GM12874 (cell line): ENCODE measurements around the gene PI16.

Experiments used
- TF ChIP-seq, protein P1 (sequence below): IDR thresholded peaks from 2 replicates; pipeline ENCODE4 v1.5.1; 2011; ENCODE audit warnings: low read depth, mild to moderate bottlenecking, control low read depth, low read length, moderate library complexity; ENCODE audit not compliant: insufficient read depth

PI16 gene

GRCh38 chr6:36955136-36955535, 598 bp downstream of the PI16 start:
- TF ChIP-seq, protein P1, sequence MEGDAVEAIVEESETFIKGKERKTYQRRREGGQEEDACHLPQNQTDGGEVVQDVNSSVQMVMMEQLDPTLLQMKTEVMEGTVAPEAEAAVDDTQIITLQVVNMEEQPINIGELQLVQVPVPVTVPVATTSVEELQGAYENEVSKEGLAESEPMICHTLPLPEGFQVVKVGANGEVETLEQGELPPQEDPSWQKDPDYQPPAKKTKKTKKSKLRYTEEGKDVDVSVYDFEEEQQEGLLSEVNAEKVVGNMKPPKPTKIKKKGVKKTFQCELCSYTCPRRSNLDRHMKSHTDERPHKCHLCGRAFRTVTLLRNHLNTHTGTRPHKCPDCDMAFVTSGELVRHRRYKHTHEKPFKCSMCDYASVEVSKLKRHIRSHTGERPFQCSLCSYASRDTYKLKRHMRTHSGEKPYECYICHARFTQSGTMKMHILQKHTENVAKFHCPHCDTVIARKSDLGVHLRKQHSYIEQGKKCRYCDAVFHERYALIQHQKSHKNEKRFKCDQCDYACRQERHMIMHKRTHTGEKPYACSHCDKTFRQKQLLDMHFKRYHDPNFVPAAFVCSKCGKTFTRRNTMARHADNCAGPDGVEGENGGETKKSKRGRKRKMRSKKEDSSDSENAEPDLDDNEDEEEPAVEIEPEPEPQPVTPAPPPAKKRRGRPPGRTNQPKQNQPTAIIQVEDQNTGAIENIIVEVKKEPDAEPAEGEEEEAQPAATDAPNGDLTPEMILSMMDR, result no peak

GRCh38 chr6:36955671-36956445, 1.3 kb downstream of the PI16 start:
- TF ChIP-seq, protein P1, result no peak

DNA sequence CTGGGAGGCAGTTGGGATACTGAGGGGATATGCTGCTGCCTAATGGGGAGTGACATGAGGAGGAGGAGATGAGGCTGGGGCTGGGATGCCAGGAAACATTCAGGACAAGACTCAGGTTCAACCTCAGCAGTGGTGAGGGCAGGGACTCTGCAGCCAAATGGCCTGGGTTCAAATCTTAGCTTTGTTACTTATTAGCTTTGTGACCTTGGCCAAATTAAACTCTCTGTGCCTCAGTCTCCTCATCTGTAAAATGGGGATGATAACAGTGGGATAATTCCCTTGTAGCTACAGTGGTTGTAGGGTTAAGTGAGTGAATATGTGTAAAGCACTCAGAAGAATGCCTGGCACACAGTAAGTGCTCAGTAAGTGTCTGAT, 1.9 kb downstream of the PI16 start:
- TF ChIP-seq, protein P1, result no peak

DNA sequence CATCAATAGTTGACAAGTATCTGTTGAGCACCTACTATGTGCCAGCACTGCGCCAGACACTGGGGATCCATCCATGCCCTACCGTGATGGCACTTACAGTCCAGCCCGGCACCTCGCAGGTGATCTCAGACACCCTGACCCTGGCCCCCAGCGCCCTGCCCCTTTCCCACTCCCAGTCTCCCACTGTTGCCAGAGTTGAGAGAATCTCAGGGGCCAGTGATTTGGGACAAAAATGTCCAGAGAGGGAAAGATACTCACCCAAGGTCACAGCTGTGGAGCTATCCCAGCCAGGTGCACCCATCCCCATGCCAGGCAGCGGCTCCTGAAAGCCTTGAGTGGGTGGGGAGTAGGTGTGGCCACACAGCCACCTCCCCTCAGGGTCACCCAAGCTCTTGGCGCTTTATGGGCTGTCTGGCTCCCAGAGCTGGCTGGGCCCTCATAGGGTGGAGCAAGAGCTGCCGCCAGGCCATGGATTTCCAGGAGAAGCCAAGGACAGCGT, 3.3 kb downstream of the PI16 start:
- TF ChIP-seq, protein P1, result no peak

- TF ChIP-seq, protein P1, result no peak
These were observed 4.4 kb downstream of the PI16 start for GRCh38 chr6:36958775-36959554.

- TF ChIP-seq, protein P1, result no peak
These were observed 5.2 kb downstream of the PI16 start for GRCh38 chr6:36959555-36960250.
